HG03342 (cell line): Measurements from ENCODE around the gene CLSTN2.

ENCODE experiments used
- ATAC-seq: cut with Tn5 transposase; IDR thresholded peaks from one replicate; pipeline ENCODE4 v1.9.1; 2021; ENCODE audit warnings: mild to moderate bottlenecking, moderate library complexity; ENCODE audit not compliant: unreplicated experiment

CLSTN2 gene

DNA sequence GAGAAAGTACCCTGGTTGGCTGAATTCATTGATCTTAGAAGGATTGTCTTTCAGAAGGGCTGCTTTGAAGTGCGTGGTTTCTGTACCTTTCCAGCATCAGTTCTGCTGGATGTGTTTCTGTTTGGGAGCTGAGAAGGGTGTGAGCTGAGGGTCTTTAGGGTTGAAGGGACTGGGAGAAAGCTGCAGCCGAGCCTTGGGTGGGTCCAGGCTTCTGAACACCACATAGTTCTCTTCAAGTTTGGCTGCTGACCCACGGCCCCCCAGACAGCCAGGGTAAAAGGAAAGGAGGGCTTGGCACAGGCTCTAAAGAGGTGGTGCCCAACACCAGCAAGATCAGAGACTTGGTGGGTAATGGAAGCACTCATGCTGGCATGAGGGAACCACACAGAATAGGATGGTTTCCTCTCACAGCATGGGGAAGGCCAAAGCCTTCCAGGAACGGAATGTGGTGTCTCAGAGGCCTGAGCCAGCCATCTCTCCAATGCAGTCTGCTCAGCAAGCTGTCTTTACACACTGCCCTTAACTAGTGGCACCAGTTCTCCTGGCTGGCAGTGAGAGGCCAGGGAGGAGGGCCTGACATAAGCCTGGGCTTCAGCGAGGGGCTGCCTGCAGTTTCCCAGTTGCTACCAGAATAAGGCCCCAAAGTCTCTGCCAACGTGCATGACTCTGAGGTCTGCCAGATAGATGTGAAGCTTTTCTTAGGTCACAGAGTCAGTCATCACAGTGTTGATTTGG is 503.9 kb downstream of the CLSTN2 start:
- ATAC-seq, result no peak

- ATAC-seq, result no peak
Observed at GRCh38 chr3:140439527-140439926, 504.5 kb downstream of the CLSTN2 start.

- ATAC-seq, result no peak
Observed at GRCh38 chr3:140440446-140440845, 505.5 kb downstream of the CLSTN2 start.

- no peak for ATAC-seq
Observed at GRCh38 chr3:140441006-140441405, 506.0 kb downstream of the CLSTN2 start.

GRCh38 chr3:140442621-140443020 is 507.6 kb downstream of the CLSTN2 start:
- ATAC-seq, result no peak

- no peak for ATAC-seq
Observed at GRCh38 chr3:140443073-140443472, 508.1 kb downstream of the CLSTN2 start.

- no peak for ATAC-seq
Observed at GRCh38 chr3:140443806-140444205, 508.8 kb downstream of the CLSTN2 start.

- ATAC-seq, result no peak
Observed at GRCh38 chr3:140446734-140447133, 511.7 kb downstream of the CLSTN2 start.

GRCh38 chr3:140447136-140447535 is 512.2 kb downstream of the CLSTN2 start:
- no peak for ATAC-seq

GRCh38 chr3:140448001-140448400 is 513.0 kb downstream of the CLSTN2 start:
- ATAC-seq, result no peak

DNA sequence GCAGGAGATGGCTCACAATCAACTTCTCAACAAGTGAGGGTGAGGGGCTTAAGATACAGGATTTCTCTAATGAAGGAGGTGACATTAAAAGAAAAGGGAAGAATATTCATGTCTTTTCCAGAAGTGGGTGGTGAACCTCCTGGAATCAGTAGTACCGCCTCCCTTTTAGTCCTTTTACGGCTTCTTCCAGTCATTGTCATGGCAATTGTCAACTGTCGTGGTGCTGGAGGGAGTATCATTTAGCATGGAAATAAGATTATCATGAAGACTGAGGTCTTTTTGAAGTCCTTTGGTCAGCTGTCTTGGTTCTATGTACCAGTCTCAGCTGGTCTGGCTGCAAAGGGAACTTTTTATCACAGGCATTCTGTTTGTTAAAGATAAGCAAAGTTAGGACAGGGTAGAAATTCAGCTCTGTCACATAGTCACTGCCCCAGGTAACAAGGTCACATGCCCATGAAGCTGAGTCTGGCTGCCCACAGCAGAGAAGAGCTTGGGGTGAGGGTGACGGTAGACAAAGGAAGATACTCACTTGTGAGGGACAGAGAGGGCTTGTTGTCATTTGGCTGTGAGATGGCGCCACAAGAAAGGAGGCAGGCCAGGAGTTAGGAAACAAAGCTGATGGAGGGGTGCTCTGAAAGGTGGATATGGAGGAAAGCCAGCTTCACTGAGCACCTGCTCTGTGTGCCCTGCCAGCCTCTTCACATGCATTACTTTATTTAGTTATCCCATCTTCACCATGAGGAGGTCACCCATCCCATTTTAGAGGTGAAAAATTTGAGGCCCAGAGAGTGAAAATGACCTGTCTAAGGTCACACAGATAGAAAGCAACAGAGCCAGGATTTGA is 514.6 kb downstream of the CLSTN2 start:
- ATAC-seq, result no peak

- ATAC-seq, result no peak
Observed at GRCh38 chr3:140453750-140454149, 518.8 kb downstream of the CLSTN2 start.

GRCh38 chr3:140455521-140456214 is 520.7 kb downstream of the CLSTN2 start:
- no peak for ATAC-seq

DNA sequence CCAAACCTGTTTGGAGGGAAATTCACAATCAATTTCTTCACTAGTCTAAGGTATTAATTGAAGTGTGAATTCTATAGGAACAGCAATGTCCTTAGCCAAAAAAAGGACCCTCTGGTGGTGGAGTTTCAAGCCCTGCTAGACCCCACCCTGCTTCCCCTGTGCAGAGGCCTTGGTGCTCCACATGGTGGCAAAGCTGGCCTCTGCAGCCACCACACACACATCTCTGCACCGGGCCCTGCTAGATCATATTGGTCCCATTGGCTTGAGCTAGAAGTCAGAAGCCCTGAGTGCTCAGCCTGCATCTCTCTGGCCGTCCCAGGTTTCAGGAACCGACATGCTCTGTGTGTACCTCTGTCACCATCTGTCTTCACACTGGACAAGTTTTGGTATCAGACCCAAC is 522.0 kb downstream of the CLSTN2 start:
- ATAC-seq, result no peak

GRCh38 chr3:140459462-140459861 is 524.5 kb downstream of the CLSTN2 start:
- ATAC-seq, result no peak

DNA sequence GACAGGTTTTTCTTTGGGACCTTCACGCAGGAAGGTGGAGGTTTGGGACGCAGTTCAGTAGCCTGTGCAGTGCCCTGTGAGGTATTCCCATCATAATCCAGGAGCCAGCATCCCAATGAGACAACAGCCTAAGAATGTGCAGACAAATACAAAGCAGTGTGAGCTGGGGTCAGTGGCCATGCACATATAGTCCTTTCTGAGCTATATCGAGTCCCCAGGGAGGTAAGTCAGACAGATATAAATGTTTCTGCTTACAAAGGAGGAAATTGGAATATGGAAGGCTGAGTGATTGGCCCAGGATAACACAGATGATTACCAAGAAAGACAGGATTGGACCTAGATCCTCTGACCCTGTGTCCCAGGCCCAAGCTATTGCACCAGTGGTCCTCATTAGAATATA is 526.3 kb downstream of the CLSTN2 start:
- no peak for ATAC-seq

- ATAC-seq, result no peak
Observed at GRCh38 chr3:140463355-140463754, 528.4 kb downstream of the CLSTN2 start.

GRCh38 chr3:140465988-140466387 is 531.0 kb downstream of the CLSTN2 start:
- no peak for ATAC-seq

- no peak for ATAC-seq
Observed at GRCh38 chr3:140466535-140466934, 531.5 kb downstream of the CLSTN2 start.

GRCh38 chr3:140467104-140467577 is 532.2 kb downstream of the CLSTN2 start:
- no peak for ATAC-seq

GRCh38 chr3:140467796-140468315 is 532.9 kb downstream of the CLSTN2 start:
- no peak for ATAC-seq
